Limb (tissue), 2 donors: Measurements from ENCODE around the gene SLCO4A1.
A peak's percentile ranks its signal among the peaks of the same experiment; 100 is the strongest.

Experiments used
- DNase-seq, 2 donors: peaks; one replicate each; pipeline ENCODE4 v3.0.0-alpha.2; 2016; ENCODE audit errors: extremely low spot score in 2 of 2

SLCO4A1 gene

DNA sequence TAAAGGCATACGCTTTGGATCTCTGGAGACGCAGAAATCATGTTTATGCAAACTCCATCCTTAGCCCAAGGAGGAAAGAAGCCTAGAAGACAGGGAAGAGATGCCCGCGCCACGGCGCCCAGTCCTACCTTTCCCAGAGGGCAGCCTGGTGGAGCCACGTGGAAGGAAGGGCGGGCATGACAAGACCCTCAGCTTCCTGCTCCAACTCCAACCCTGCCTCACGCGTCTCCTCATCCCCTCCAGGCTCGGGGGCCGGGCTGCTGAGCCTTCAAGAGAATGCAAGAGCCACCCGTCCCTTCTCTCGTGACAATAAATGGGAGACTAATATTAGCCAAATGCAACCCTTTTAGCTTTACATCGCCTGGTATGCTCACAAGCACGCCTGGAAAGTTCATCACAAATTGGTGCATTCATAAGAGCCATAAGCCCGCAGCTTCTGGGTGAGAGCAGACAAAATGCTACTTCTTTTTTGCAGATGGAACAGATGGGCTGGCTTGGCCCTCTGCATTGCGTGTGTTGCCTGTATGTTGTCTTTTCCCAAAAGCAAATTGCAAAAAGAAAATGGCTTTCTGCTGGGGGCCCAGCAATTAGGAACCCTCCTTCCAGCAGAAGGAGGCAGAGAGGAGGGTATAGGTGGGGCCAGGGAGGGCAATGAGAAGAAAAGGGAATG, 58.1 kb downstream of the SLCO4A1 start:
- DNase-seq = no peak

GRCh38 chr20:62701161-62702012, 59.1 kb downstream of the SLCO4A1 start:
- no peak for DNase-seq

GRCh38 chr20:62702013-62702300, 59.7 kb downstream of the SLCO4A1 start:
- no peak for DNase-seq

DNA sequence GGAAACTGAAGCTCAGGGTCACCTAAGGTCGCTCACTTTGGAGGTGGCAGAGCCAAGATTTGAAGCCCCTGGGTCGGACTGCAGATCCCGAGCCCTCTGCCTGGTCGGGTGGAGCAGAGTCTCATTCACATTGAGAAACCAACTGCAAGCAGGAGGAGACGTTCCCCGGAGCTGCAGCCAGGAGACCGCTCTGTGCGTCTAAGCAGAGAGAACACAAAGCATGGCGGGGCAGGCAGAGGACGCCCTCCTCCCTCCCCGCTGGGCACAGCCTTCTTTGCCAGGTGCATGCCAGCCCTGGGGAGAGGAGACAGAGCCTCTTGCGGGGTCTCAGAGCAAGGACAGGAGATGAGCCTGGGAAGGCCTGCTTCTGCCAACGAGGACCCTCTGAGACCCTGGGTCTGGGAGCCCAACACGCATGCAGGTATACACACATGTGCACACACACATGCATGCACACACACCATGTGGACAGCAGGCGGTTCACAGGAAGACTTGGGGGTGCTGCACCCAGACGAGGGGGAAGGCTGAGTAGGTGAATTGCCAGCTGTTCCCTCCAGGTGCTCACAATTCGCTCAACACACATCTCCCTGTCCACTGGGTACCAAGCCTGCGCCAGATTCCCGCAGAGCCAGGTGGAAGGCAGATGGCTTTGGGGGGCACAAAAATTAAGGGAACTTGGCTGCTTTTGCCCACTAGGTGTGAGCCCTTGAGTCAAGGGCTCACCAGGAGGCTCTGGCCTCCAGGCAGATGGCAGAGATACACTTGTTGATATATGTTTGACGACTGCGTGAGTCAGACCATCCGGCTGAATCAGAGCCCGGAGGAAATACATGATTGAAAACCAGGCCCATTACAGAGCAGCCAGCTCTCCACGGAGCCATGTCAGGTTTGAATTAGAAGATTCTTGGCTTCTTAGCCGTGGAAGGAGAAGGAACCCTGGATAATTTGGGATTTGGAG, 60.9 kb downstream of the SLCO4A1 start:
- no peak for DNase-seq

DNA sequence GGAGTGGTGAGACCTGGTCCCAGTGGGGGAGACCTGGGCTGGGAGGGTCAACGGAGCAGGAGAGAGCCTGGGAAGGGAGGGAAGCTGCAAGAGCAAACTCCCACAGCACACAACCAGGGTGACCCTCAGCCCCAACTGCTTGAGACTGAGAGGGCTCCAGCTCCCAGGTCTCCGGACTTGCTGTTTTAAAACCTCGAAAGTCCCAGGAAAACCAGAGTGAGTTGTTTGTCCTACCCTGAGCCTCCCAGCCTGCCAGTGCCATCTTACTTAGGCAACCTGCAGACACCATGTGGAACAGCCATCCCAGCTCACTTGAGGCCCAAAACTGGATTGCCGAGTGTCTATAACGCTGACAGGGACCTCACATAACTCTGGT, 61.5 kb downstream of the SLCO4A1 start:
- DNase-seq = no peak

DNA sequence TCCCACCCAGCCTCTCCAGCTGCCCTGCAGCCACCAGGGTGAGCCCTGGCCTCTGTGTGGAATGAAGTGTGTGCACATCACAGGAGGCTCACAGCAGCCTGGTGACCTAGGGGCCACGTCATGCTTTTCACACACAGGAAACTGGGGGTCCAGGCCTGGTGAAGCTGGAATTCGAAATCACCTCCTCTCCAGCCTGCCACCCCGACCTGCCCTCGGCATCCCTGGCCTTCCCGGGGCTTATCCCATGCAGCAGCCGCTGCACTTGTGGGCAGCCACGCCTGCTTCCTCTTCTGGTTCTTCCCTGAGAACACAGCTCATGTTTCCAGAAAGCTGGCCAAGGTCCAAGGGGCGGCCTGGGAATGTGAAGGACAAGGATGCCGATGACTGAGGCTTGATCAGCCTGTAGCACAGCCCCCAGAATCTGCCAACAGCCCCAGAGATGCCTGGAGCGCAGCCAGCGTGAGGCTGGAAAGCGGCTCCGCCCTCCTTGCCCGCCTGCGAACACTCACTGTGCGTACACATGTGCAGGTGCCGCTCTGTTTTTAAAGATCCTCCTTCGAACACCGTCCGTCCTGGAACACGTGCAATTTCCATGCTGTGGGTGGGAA, 62.1 kb downstream of the SLCO4A1 start:
- DNase-seq = peak; percentile 90 to 92

DNA sequence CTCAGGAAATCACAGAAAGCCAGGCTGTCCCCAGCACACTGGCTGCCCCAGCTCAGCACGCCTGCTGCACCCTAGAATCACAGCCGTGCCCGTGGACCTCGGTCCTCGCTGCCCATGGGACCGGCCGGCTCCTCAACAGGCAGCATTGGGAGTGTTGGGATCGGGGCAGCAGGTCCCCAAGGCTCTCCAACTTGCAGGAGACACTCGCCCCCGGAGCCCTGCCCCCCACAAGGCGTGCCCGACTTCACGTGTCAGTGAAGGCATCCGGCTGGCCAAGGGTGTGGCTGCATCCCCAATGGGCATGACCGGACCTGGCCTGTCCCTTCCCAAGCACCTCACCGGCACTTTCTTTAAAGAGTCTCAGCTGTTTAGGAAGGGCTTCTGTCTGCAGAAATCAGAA, 63.3 kb downstream of the SLCO4A1 start:
- DNase-seq = no peak

DNA sequence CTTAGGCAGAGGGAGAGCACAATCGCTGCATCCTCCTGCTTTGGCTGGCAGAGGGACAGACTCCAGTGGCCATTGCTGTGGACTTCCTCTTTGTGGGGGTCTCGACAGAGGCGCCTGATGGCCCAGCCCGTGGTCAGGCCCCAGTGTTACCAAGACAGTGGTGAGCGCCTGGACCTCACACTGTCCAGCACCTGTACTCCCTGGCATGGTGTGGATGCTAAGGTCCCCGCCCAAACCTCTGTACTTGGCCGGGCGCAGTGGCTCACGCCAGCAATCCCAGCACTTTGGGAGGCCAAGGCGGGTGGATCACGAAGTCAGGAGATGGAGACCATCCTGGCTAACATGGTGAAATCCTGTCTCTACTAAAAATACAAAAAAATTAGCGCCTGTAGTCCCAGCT, 64.0 kb downstream of the SLCO4A1 start:
- DNase-seq = no peak

DNA sequence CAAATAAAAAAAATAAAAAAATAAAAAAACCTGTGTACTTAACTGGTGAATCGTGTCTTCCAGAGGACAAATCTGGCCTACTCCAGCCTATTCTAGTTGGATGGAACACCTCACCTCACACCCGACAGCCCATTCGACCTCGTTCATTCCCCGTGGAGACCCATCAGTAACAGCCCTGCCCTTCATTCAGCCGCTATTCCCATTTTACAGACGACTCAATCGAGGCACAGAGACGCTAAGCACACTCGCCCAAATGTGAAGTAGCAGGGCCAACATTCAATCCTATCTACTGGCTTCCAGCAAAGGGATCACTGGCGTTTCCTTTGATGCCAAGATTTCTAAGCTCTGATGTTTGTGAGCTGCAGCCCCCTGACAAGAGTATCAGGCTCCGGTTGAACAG, 64.6 kb downstream of the SLCO4A1 start:
- no peak for DNase-seq

- no peak for DNase-seq
Observed at GRCh38 chr20:62707276-62707920, 65.1 kb downstream of the SLCO4A1 start.

- DNase-seq = no peak
Observed at GRCh38 chr20:62707921-62708521, 65.7 kb downstream of the SLCO4A1 start.

- no peak for DNase-seq
Observed at GRCh38 chr20:62708591-62709536, 66.6 kb downstream of the SLCO4A1 start, which contains the start of gene NTSR1. TSS of gene NTSR1 (plus strand) at chr20:62708836. CDS start at chr20:62709208, 372 bp downstream.

GRCh38 chr20:62709537-62709905, 67.2 kb downstream of the SLCO4A1 start:
- DNase-seq = no peak

DNA sequence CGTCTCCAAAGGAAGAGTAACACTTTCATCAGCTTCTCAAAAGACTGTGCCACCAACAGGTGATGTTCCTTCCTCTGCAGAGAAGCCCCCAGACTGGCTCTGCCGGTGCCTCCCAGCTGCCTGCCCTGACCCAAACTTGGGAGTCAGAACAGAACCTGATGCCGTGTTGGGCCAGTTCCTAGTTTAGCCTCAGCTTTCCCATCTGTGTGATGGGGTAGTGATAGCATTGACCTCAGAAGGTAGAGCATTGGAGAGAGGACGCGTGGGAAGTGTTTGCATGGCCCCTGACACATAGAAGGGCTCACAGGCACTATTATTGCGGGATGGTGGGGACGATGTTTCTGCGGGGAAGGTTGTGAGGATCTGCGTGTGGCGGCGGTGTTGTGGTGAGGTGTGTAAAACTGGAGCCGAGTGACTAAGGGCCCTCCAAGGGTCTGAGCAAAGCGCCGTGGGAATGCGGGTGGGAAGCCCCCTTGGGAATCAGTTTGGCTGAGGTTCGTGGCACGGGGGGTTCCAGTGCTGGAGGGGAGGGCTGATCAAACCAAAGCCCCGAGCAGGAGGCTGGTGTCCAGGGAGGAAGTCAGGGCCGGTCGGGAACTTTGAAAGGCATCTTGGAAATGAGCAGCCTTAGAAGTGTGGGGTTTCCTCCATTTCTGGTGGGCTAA, 68.0 kb downstream of the SLCO4A1 start:
- no peak for DNase-seq

DNA sequence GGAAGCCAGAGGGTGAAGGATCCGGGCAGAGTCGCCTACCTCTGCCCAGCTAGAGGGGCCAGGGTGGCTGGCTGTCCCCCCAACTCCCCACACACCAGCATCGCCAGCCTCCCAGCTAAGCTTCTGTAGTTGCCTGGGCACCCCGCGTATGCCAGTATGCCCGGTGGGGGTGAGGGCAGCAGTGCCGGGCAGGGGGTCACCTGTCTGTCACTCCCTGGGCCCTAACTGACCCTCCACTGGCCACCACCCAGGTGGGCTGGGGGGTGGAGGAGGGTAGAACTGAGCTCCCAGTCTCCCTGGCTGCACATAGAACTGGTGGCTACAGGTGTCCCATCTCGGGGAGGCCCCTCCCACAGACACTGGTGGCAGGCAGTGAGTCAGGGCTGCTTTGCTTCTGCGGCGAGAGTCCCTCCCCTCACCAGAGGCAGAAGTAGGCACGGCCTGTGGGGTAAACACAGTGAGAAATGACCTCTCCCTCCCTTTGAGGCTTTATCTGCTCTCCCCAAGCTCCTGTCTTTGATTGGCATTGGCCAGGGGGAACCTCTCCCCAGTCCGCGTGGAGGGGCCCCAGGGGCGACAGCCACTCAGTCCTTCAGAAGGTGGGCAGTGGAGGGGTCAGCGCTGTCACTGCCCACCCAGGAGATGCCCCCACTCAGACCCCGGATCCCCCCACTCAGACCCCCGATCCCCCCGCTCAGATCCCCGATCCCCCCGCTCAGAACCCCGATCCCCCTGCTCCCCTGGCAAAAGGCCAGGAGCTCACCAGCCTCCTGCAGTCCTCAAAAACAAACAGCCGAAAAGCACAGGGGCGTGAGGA, 68.8 kb downstream of the SLCO4A1 start:
- no peak for DNase-seq

DNA sequence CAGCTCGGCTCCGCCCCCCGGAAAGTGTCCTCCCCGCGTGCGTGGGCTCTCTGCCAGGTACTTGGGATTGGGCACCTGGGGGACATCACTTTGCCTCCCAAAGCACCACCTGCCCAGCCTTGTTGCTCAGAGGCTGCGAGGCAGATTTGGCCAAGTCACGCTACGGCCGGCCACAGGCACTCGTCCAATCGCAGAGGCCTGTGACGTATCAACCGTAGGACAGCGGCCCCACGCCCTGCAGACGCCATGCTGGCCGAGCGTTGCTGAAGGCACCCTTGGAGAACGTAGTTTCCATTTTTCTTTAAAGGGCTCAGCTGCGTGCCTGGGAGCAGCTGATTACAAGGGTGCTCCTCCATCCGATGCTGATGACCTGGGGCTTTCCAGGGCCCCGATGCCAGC, 69.4 kb downstream of the SLCO4A1 start:
- DNase-seq = no peak

DNA sequence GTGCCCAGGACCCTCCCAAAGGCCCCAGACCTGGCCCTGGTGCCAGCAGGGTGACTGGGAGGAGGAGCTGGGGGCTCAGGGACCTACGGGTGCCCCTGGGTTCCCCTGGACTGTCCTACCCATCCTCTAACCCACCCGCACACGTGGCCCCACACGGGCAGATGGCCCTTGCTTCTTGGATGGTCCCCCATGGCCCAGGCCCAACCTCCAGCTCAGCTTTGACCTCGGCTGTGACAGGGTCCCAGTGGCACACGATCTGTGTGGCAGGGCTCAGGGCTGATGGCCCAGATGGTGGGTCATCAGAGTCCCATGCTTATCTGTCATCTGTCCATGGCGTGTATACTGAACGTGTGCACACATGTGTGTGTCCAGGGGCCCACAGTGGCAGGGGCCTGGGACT, 70.3 kb downstream of the SLCO4A1 start:
- no peak for DNase-seq

- no peak for DNase-seq
Observed at GRCh38 chr20:62714006-62714405, 71.7 kb downstream of the SLCO4A1 start.
